IMR-90 (cell line): ENCODE measurements around the gene BCL2L11. TPM values are rescaled to one million over a fixed set of nuclear protein-coding genes. Genes with fewer than 3 reads are reported as not detected.

Experiments used
- ATAC-seq: fragments of 200-7000 bp; cut with Tn5 transposase; 2 replicates; pipeline ENCODE4 v1.9.1; 2020; ENCODE audit warnings: low read depth, mild to moderate bottlenecking, moderate library complexity
- BruUV-seq: library from RNA; stranded (reverse); fragments of 400-500 nt; replicated peaks from 2 replicates; lab custom pipeline; 2021; lab: Mats Ljungman, UMichigan
- CTCF ChIA-PET: fragments of 300-600 bp; formaldehyde crosslinking; extraction: SDS; loops from one replicate; lab custom pipeline; 2021; ENCODE audit warnings: antibody characterized with exemption; lab: Yijun Ruan, JAX
- POLR2A ChIA-PET: fragments of 300-600 bp; sonication (Branson Sonifier 250); formaldehyde crosslinking; loops from one replicate; lab custom pipeline; 2022; ENCODE audit warnings: antibody characterized with exemption; ENCODE audit not compliant: unreplicated experiment; lab: Charles Lee
- DNase-seq: peaks from one replicate; pipeline ENCODE4 v3.0.0; 2013
- H2AFZ ChIP-seq: replicated peaks from 2 replicates; pipeline ENCODE3; 2013; ENCODE audit warnings: low read length, mild to moderate bottlenecking; ENCODE audit not compliant: poor library complexity
- H2AK5ac ChIP-seq: 2 replicates; pipeline ENCODE4 v1.6.1; 2013; ENCODE audit warnings: low read depth, low read length, inconsistent platforms
- H2AK9ac ChIP-seq: replicated peaks from 2 replicates; pipeline ENCODE3; 2013; ENCODE audit warnings: mild to moderate bottlenecking, low read depth, low read length, moderate library complexity; ENCODE audit not compliant: poor library complexity
- H2BK120ac ChIP-seq: 2 replicates; pipeline ENCODE4 v1.6.1; 2013; ENCODE audit warnings: low read depth, low read length, inconsistent platforms
- H2BK15ac ChIP-seq: 3 replicates; pipeline ENCODE4 v1.6.1; 2013; ENCODE audit warnings: low read depth, low read length, inconsistent platforms
- H2BK20ac ChIP-seq: 2 replicates; pipeline ENCODE4 v1.6.1; 2013; ENCODE audit warnings: low read depth, mild to moderate bottlenecking, inconsistent platforms, low read length, moderate library complexity
- H2BK5ac ChIP-seq: 2 replicates; pipeline ENCODE4 v1.6.1; 2013; ENCODE audit warnings: mild to moderate bottlenecking, low read depth, low read length, inconsistent platforms; ENCODE audit not compliant: poor library complexity, severe bottlenecking
- H3K14ac ChIP-seq: replicated peaks from 2 replicates; pipeline ENCODE4 v1.6.1; 2013; ENCODE audit warnings: low read depth, low read length, inconsistent platforms
- H3K18ac ChIP-seq: 2 replicates; pipeline ENCODE4 v1.6.1; 2013; ENCODE audit warnings: low read depth, low read length, control low read depth
- H3K23ac ChIP-seq: 2 replicates; pipeline ENCODE4 v1.6.1; 2013; ENCODE audit warnings: low read depth, low read length, inconsistent platforms
- H3K27ac ChIP-seq: 2 replicates; pipeline ENCODE4 v1.5.1; 2013; ENCODE audit warnings: mild to moderate bottlenecking, control low read depth, low read length; ENCODE audit not compliant: insufficient read depth
- H3K27me3 ChIP-seq: 2 replicates; pipeline ENCODE4 v1.6.1; 2013; ENCODE audit warnings: low read length; ENCODE audit not compliant: control insufficient read depth, insufficient read depth
- H3K36me3 ChIP-seq: 2 replicates; pipeline ENCODE4 v1.6.1; 2013; ENCODE audit warnings: low read length, mixed read lengths; ENCODE audit not compliant: control insufficient read depth, insufficient read depth
- H3K4ac ChIP-seq: 2 replicates; pipeline ENCODE4 v1.6.1; 2013; ENCODE audit warnings: low read depth, low read length, inconsistent platforms
- H3K4me1 ChIP-seq: 2 replicates; pipeline ENCODE4 v1.6.1; 2013; ENCODE audit warnings: low read length, mixed read lengths; ENCODE audit not compliant: control insufficient read depth, insufficient read depth
- H3K4me2 ChIP-seq: 2 replicates; pipeline ENCODE4 v1.6.1; 2013; ENCODE audit warnings: low read depth, mild to moderate bottlenecking, control low read depth, low read length, moderate library complexity
- H3K4me3 ChIP-seq: 2 replicates; pipeline ENCODE4 v1.5.1; 2013; ENCODE audit warnings: low read depth, mild to moderate bottlenecking, control low read depth, low read length, moderate library complexity; ENCODE audit not compliant: insufficient read depth
- H3K56ac ChIP-seq: 2 replicates; pipeline ENCODE4 v1.6.1; 2013; ENCODE audit warnings: low read length, inconsistent platforms; ENCODE audit not compliant: insufficient read depth; ENCODE audit errors: extremely low read depth
- H3K79me1 ChIP-seq, 2 experiments: 2 replicates each; pipeline ENCODE4 v1.6.1; 2013; ENCODE audit warnings: low read length in 2 of 2, inconsistent platforms in 1 of 2, low read depth in 1 of 2
- H3K9ac ChIP-seq: 2 replicates; pipeline ENCODE4 v1.6.1; 2013; ENCODE audit warnings: low read depth, low read length, control low read depth
- H3K9me1 ChIP-seq: 2 replicates; pipeline ENCODE4 v1.6.1; 2013; ENCODE audit warnings: low read length, inconsistent platforms; ENCODE audit not compliant: insufficient read depth
- H3K9me3 ChIP-seq: 2 replicates; pipeline ENCODE4 v1.6.1; 2013; ENCODE audit warnings: low read length; ENCODE audit not compliant: control insufficient read depth, insufficient read depth
- H4K20me1 ChIP-seq: 2 replicates; pipeline ENCODE4 v1.6.1; 2013; ENCODE audit warnings: low read length, inconsistent platforms; ENCODE audit not compliant: insufficient read depth
- H4K5ac ChIP-seq: 2 replicates; pipeline ENCODE4 v1.6.1; 2013; ENCODE audit warnings: mild to moderate bottlenecking, low read depth, low read length, control low read depth
- H4K8ac ChIP-seq, 2 experiments: 2 replicates each; pipeline ENCODE4 v1.6.1; 2013; ENCODE audit warnings: low read depth in 2 of 2, low read length in 2 of 2, control low read depth in 1 of 2, inconsistent platforms in 1 of 2
- H4K91ac ChIP-seq: 2 replicates; pipeline ENCODE4 v1.6.1; 2013; ENCODE audit warnings: low read depth, low read length, inconsistent platforms; ENCODE audit not compliant: insufficient read depth
- BHLHE40 ChIP-seq: fragments of 150-350 bp; IDR thresholded peaks from 2 replicates; pipeline ENCODE4 v1.6.1; 2016; ENCODE audit warnings: mild to moderate bottlenecking, low read depth, low read length
- CEBPB ChIP-seq: IDR thresholded peaks from 2 replicates; pipeline ENCODE4 v1.6.1; 2012; ENCODE audit warnings: low read depth, low read length, improper control_type of control experiment
- CHD1 ChIP-seq: IDR thresholded peaks from 2 replicates; pipeline ENCODE4 v1.6.1; 2012; ENCODE audit warnings: low read depth, low read length, improper control_type of control experiment
- MAFK ChIP-seq: IDR thresholded peaks from 2 replicates; pipeline ENCODE4 v1.6.1; 2012; ENCODE audit warnings: low read depth, low read length, improper control_type of control experiment
- MAZ ChIP-seq: IDR thresholded peaks from 2 replicates; pipeline ENCODE4 v1.6.1; 2012; ENCODE audit warnings: low read depth, mild to moderate bottlenecking, low read length, improper control_type of control experiment, moderate library complexity, borderline replicate concordance
- NFE2L2 ChIP-seq: fragments of 150-350 bp; IDR thresholded peaks from 2 replicates; pipeline ENCODE4 v1.6.1; 2016; ENCODE audit warnings: low read depth, mild to moderate bottlenecking, low read length
- POLR2A ChIP-seq: IDR thresholded peaks from 2 replicates; pipeline ENCODE4 v1.6.1; 2012; ENCODE audit warnings: mild to moderate bottlenecking, low read depth, low read length
- RAD21 ChIP-seq: IDR thresholded peaks from 2 replicates; pipeline ENCODE4 v1.6.1; 2012; ENCODE audit warnings: low read length, improper control_type of control experiment
- RCOR1 ChIP-seq: IDR thresholded peaks from 2 replicates; pipeline ENCODE4 v1.6.1; 2012; ENCODE audit warnings: mild to moderate bottlenecking, low read length, improper control_type of control experiment; ENCODE audit not compliant: insufficient replicate concordance
- RFX5 ChIP-seq: IDR thresholded peaks from 2 replicates; pipeline ENCODE4 v1.8.0; 2012; ENCODE audit warnings: low read depth, mild to moderate bottlenecking, low read length, moderate library complexity
- SMC3 ChIP-seq: fragments of 150-350 bp; IDR thresholded peaks from 2 replicates; pipeline ENCODE4 v1.6.1; 2016; ENCODE audit warnings: low read depth, mild to moderate bottlenecking, antibody characterized with exemption, low read length, moderate library complexity
- USF2 ChIP-seq: fragments of 150-350 bp; IDR thresholded peaks from 2 replicates; pipeline ENCODE4 v1.6.1; 2017; ENCODE audit warnings: mild to moderate bottlenecking, antibody characterized with exemption, low read length, low read depth
- WGBS, 2 experiments: methylation state at CpG; one replicate each; pipeline versions ENCODE4 v1.1.5 to v1.1.7; 2013; ENCODE audit warnings: missing lambda C conversion rate in 2 of 2; ENCODE audit not compliant: insufficient read length in 1 of 2; ENCODE audit errors: extremely low coverage in 2 of 2; 5-methylcytosine and 5-hydroxymethylcytosine counted together
- dilution Hi-C: fragments of 300-500 bp; cut with HindIII; formaldehyde crosslinking; loops from one replicate; pipeline ENCODE4 v1.14.3; 2018; ENCODE audit warnings: low sequenced_read_pairs; ENCODE audit not compliant: unreplicated experiment
- in situ Hi-C: fragments of 300-500 bp; cut with MboI; formaldehyde crosslinking; loops from 3 replicates; pipeline ENCODE4 v1.14.3; 2019; ENCODE audit warnings: low sequenced_read_pairs, inconsistent platforms, mixed read lengths
- intact Hi-C: fragments of 100-400 bp; cut with micrococcal nuclease; formaldehyde crosslinking; loops from 2 replicates; pipeline ENCODE4 v1.10.0; 2022
- polyA plus RNA-seq, 3 experiments: library from polyadenylated mRNA; depleted of rRNA; stranded (reverse); fragments of >200 nt; gene quantifications; 2 replicates each; pipeline ENCODE4 v1.2.3, GENCODE V29; 2012; ENCODE audit warnings: low replicate concordance in 1 of 3
- total RNA-seq: library from RNA; depleted of rRNA; stranded (reverse); fragments of >200 nt; gene quantifications from 2 replicates; pipeline ENCODE4 v1.2.3, GENCODE V29; 2012
- TF ChIP-seq, protein P1 (sequence below): fragments of 150-350 bp; IDR thresholded peaks from 2 replicates; pipeline ENCODE4 v1.6.1; 2016; ENCODE audit warnings: low read depth, mild to moderate bottlenecking, low read length, moderate library complexity, borderline replicate concordance
- TF ChIP-seq, protein P2 (sequence below): conservative IDR thresholded peaks from 2 replicates; pipeline ENCODE4 v1.5.1; 2012; ENCODE audit warnings: mild to moderate bottlenecking, low read depth, low read length, improper control_type of control experiment

BCL2L11 gene
- total and polyA plus RNA-seq, 2 of the 4 experiments (the other 2 are of a cell fraction), result 1.1 to 1.7 TPM

DNA sequence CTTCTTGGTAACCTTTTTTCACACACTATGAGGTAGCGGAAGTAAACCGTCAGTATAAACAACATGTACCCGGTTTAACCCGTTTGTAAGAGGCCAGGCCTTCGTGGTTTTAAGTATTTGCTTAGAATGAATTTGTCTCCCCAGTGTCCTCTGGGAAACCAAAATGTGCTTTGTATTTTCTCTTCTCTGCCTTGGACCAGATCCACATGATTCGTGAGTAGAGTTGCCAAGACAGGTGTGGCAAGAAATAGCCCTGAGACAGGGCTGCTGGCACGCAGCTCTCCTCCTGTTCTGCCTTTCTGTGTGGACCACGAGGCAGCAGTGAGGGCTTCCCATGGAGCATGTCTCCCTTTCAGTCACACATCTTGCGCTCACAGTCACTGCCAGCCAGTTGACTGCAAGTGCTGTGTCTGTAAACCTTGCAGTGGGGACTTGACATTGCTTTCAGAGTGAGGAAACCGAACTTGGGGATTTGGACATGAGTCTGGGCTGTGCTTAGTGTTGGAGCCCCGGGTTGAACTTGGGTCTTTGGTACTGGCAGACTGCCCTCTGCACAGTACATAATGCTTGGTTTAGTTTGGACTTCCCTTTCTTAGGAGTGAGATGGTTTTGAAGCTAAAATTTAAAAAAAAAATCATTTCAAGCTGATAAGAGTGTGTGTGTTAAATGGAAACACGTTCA is 19.1 kb downstream of the BCL2L11 start:
- ATAC-seq (no peak), DNase-seq (peak; percentile 29)
- dilution Hi-C loops (no loop called here), intact Hi-C loops (no loop called here), in situ Hi-C loops (no loop called here)
- Histone ChIP-seq H4K5ac (no peak overlapping the region), H3K23ac (no peak overlapping the region), H3K27ac (no peak overlapping the region), H3K14ac (no peak overlapping the region), H2BK15ac (no peak overlapping the region), H4K8ac (no peak overlapping the region), H3K79me1 (no peaks in the 10 kb centered on the region), H3K36me3 (peaks cover 10% of the 10 kb centered on the region; the same call in 1 of the 2 replicates), H3K9me3 (no peaks in the 10 kb centered on the region), H3K4me1 (no peaks in the 10 kb centered on the region; the same call in 1 of the 2 replicates), H4K91ac (no peak overlapping the region), H2BK120ac (no peak overlapping the region), H2AK5ac (no peak overlapping the region), H3K18ac (no peak overlapping the region), H3K4ac (no peak overlapping the region), H4K20me1 (peaks cover 9% of the 10 kb centered on the region; the same call in 1 of the 2 replicates), H2BK20ac (no peak overlapping the region), H2AK9ac (no peak overlapping the region), H2BK5ac (no peak overlapping the region), H2AFZ (no peak overlapping the region), H3K27me3 (no peaks in the 10 kb centered on the region; the same call in 1 of the 2 replicates), H3K56ac (no peak overlapping the region), H3K4me2 (no peak overlapping the region), H3K9ac (no peak overlapping the region), H3K9me1 (no peaks in the 10 kb centered on the region; the same call in 1 of the 2 replicates), H3K4me3 (no peak overlapping the region)
- 63% methylated on average over 2 of the region's 12 CpGs; no CpG with 5 or more reads in 1 of the 2 experiments for WGBS, 2 experiments
- CTCF ChIA-PET, result no interaction called here
- no peak for TF ChIP-seq USF2
- TF ChIP-seq NFE2L2, result no peak
- no peak for TF ChIP-seq CHD1
- TF ChIP-seq POLR2A, result no peak
- TF ChIP-seq RAD21, result no peak
- TF ChIP-seq, protein P1, sequence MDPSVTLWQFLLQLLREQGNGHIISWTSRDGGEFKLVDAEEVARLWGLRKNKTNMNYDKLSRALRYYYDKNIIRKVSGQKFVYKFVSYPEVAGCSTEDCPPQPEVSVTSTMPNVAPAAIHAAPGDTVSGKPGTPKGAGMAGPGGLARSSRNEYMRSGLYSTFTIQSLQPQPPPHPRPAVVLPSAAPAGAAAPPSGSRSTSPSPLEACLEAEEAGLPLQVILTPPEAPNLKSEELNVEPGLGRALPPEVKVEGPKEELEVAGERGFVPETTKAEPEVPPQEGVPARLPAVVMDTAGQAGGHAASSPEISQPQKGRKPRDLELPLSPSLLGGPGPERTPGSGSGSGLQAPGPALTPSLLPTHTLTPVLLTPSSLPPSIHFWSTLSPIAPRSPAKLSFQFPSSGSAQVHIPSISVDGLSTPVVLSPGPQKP, result no peak
- TF ChIP-seq SMC3, result no peak
- TF ChIP-seq RCOR1, result no peak
- TF ChIP-seq, protein P2, sequence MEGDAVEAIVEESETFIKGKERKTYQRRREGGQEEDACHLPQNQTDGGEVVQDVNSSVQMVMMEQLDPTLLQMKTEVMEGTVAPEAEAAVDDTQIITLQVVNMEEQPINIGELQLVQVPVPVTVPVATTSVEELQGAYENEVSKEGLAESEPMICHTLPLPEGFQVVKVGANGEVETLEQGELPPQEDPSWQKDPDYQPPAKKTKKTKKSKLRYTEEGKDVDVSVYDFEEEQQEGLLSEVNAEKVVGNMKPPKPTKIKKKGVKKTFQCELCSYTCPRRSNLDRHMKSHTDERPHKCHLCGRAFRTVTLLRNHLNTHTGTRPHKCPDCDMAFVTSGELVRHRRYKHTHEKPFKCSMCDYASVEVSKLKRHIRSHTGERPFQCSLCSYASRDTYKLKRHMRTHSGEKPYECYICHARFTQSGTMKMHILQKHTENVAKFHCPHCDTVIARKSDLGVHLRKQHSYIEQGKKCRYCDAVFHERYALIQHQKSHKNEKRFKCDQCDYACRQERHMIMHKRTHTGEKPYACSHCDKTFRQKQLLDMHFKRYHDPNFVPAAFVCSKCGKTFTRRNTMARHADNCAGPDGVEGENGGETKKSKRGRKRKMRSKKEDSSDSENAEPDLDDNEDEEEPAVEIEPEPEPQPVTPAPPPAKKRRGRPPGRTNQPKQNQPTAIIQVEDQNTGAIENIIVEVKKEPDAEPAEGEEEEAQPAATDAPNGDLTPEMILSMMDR, result no peak
- no peak for TF ChIP-seq CEBPB
- TF ChIP-seq RFX5, result no peak
- no peak for TF ChIP-seq MAZ
- no peak for TF ChIP-seq BHLHE40
- TF ChIP-seq MAFK, result no peak
- no TSS peak for BruUV-seq
- POLR2A ChIA-PET, result no interaction called here
